H9 (cell line): Measurements from ENCODE around the gene GLIPR2. TPM values are rescaled to one million over a fixed set of nuclear protein-coding genes. Genes with fewer than 3 reads are reported as not detected.
"Not testable (repeated sequence)": the region's sequence is repeated elsewhere in the genome, so short reads cannot be mapped to it uniquely, and the experiment has no call there.

ENCODE experiments used
- DNase-seq: peaks from one replicate; pipeline ENCODE4 v3.0.0-alpha.2; 2017
- H2AFZ ChIP-seq: one replicate; pipeline ENCODE4 v1.6.1; 2013; ENCODE audit warnings: mild to moderate bottlenecking, low read length, control low read depth, moderate library complexity
- H2AK5ac ChIP-seq: 2 replicates; pipeline ENCODE4 v1.6.1; 2013; ENCODE audit warnings: low read length, control low read depth, mixed read lengths; ENCODE audit not compliant: insufficient read length
- H2BK120ac ChIP-seq: one replicate; pipeline ENCODE4 v1.6.1; 2013; ENCODE audit warnings: low read depth, mild to moderate bottlenecking, low read length, control low read depth, inconsistent platforms; ENCODE audit not compliant: poor library complexity, severe bottlenecking
- H2BK12ac ChIP-seq: 2 replicates; pipeline ENCODE4 v1.6.1; 2013; ENCODE audit warnings: low read length, control low read depth, mixed read lengths, low read depth; ENCODE audit not compliant: insufficient read length
- H2BK15ac ChIP-seq: 2 replicates; pipeline ENCODE4 v1.6.1; 2013; ENCODE audit warnings: low read depth, low read length, control low read depth
- H2BK20ac ChIP-seq: one replicate; pipeline ENCODE4 v1.6.1; 2013; ENCODE audit warnings: low read depth, mild to moderate bottlenecking, low read length, control low read depth, inconsistent platforms; ENCODE audit not compliant: poor library complexity, severe bottlenecking
- H2BK5ac ChIP-seq: 2 replicates; pipeline ENCODE4 v1.6.1; 2013; ENCODE audit warnings: low read length, control low read depth, mixed read lengths; ENCODE audit not compliant: insufficient read length
- H3K14ac ChIP-seq: 2 replicates; pipeline ENCODE4 v1.6.1; 2013; ENCODE audit warnings: low read length, control low read depth; ENCODE audit not compliant: insufficient read depth
- H3K18ac ChIP-seq: 2 replicates; pipeline ENCODE4 v1.6.1; 2013; ENCODE audit warnings: low read depth, mild to moderate bottlenecking, mixed read lengths, low read length, control low read depth; ENCODE audit not compliant: insufficient read length
- H3K23ac ChIP-seq: 2 replicates; pipeline ENCODE4 v1.6.1; 2013; ENCODE audit warnings: low read length, control low read depth, mixed read lengths, low read depth; ENCODE audit not compliant: insufficient read length
- H3K23me2 ChIP-seq: 2 replicates; pipeline ENCODE4 v1.6.1; 2013; ENCODE audit warnings: low read depth, mild to moderate bottlenecking, mixed read lengths, low read length, control low read depth; ENCODE audit not compliant: insufficient read length, poor library complexity, severe bottlenecking
- H3K27ac ChIP-seq: 2 replicates; pipeline ENCODE4 v1.5.1; 2013; ENCODE audit warnings: low read length, control low read depth, mixed read lengths, low read depth; ENCODE audit not compliant: insufficient read length
- H3K27me3 ChIP-seq: 2 replicates; pipeline ENCODE4 v1.6.1; 2013; ENCODE audit warnings: low read length, control low read depth, inconsistent platforms; ENCODE audit not compliant: insufficient read depth
- H3K4ac ChIP-seq: 2 replicates; pipeline ENCODE4 v1.6.1; 2013; ENCODE audit warnings: low read depth, mild to moderate bottlenecking, control low read depth, inconsistent platforms, low read length, moderate library complexity
- H3K4me1 ChIP-seq: 2 replicates; pipeline ENCODE4 v1.6.1; 2013; ENCODE audit warnings: low read length, control low read depth, inconsistent platforms; ENCODE audit not compliant: insufficient read depth
- H3K4me2 ChIP-seq: 2 replicates; pipeline ENCODE4 v1.6.1; 2013; ENCODE audit warnings: low read length, control low read depth, mixed read lengths; ENCODE audit not compliant: insufficient read length, insufficient read depth
- H3K56ac ChIP-seq: 2 replicates; pipeline ENCODE4 v1.6.1; 2013; ENCODE audit warnings: low read depth, mild to moderate bottlenecking, mixed read lengths, low read length, control low read depth; ENCODE audit not compliant: insufficient read length
- H3K79me1 ChIP-seq: 2 replicates; pipeline ENCODE4 v1.6.1; 2013; ENCODE audit warnings: low read depth, mild to moderate bottlenecking, moderate library complexity, low read length, control low read depth, inconsistent platforms; ENCODE audit not compliant: insufficient read depth, poor library complexity, severe bottlenecking
- H3K79me2 ChIP-seq: 2 replicates; pipeline ENCODE4 v1.6.1; 2013; ENCODE audit warnings: low read length, control low read depth, inconsistent platforms; ENCODE audit not compliant: insufficient read depth
- H3K9ac ChIP-seq: 2 replicates; pipeline ENCODE4 v1.6.1; 2013; ENCODE audit warnings: low read length, control low read depth, mixed read lengths; ENCODE audit not compliant: insufficient read length; ENCODE audit errors: extremely low read depth
- H3K9me3 ChIP-seq: one replicate; pipeline ENCODE4 v1.6.1; 2013; ENCODE audit warnings: low read depth, low read length, inconsistent platforms; ENCODE audit not compliant: control insufficient read depth
- H3T11ph ChIP-seq: one replicate; pipeline ENCODE4 v1.6.1; 2013; ENCODE audit warnings: mild to moderate bottlenecking, low read length, control low read depth, inconsistent platforms
- H4K20me1 ChIP-seq: one replicate; pipeline ENCODE4 v1.6.1; 2013; ENCODE audit not compliant: control insufficient read depth, insufficient read length, insufficient read depth
- H4K5ac ChIP-seq: 2 replicates; pipeline ENCODE4 v1.6.1; 2013; ENCODE audit warnings: low read depth, mild to moderate bottlenecking, mixed read lengths, low read length, control low read depth; ENCODE audit not compliant: insufficient read length
- H4K8ac ChIP-seq: replicated peaks from 2 replicates; pipeline ENCODE4 v1.6.1; 2013; ENCODE audit warnings: low read length, control low read depth, mixed read lengths, low read depth; ENCODE audit not compliant: insufficient read length
- H4K91ac ChIP-seq: 2 replicates; pipeline ENCODE4 v1.6.1; 2013; ENCODE audit warnings: low read depth, mild to moderate bottlenecking, moderate library complexity, mixed read lengths, low read length, control low read depth; ENCODE audit not compliant: insufficient read length
- H3K27ac Mint-ChIP-seq, 3 experiments: 2 replicates in 2 of 3; 3 replicates in 1 of 3; pipeline ENCODE4 v1.8.0; 2020 to 2021; ENCODE audit warnings: mixed read lengths in 3 of 3, mild to moderate bottlenecking in 1 of 3, moderate library complexity in 1 of 3
- H3K27me3 Mint-ChIP-seq: 2 replicates; pipeline ENCODE4 v1.8.0; 2021; ENCODE audit warnings: low read depth, mild to moderate bottlenecking, moderate library complexity, mixed read lengths
- H3K36me3 Mint-ChIP-seq, 3 experiments: 2 replicates in 2 of 3; 3 replicates in 1 of 3; pipeline ENCODE4 v1.8.0; 2020 to 2021; ENCODE audit warnings: low read depth in 3 of 3, mixed read lengths in 3 of 3; ENCODE audit not compliant: insufficient read depth in 1 of 3
- H3K4me1 Mint-ChIP-seq, 2 experiments: 2 replicates each; pipeline ENCODE4 v1.8.0; 2020; ENCODE audit warnings: mixed read lengths in 2 of 2
- H3K4me3 Mint-ChIP-seq, 2 experiments: 2 replicates in 1 of 2; 3 replicates in 1 of 2; pipeline ENCODE4 v1.8.0; 2020 to 2021; ENCODE audit warnings: mild to moderate bottlenecking in 2 of 2, mixed read lengths in 2 of 2, moderate library complexity in 1 of 2
- H3K9me3 Mint-ChIP-seq, 2 experiments: 2 replicates in 1 of 2; 3 replicates in 1 of 2; pipeline ENCODE4 v1.8.0; 2020; ENCODE audit warnings: mild to moderate bottlenecking in 2 of 2, mixed read lengths in 2 of 2, moderate library complexity in 1 of 2
- CTCF ChIP-seq: fragments of 200-600 bp; sonication (generic); conservative IDR thresholded peaks from 3 replicates; pipeline ENCODE4 v1.8.0; 2021; ENCODE audit warnings: antibody characterized with exemption, mild to moderate bottlenecking
- WGBS: extraction: QIAGEN DNeasy Blood & Tissue Kit; methylation state at CpG from one replicate; pipeline ENCODE4 v1.1.7; 2013; ENCODE audit warnings: missing lambda C conversion rate, low lambda C conversion rate, mixed read lengths; ENCODE audit not compliant: insufficient read length; ENCODE audit errors: extremely low coverage; 5-methylcytosine and 5-hydroxymethylcytosine counted together
- total RNA-seq: library from RNA; stranded (reverse); gene quantifications from 2 replicates; pipeline ENCODE4 v1.2.1, GENCODE V29; 2021

The GLIPR2 gene
- total RNA-seq, 1 experiment from 2014 or later, result 10.0 TPM

- no peaks in the 10 kb centered on the region for H4K20me1 ChIP-seq
- H3K27ac ChIP-seq, result no peak overlapping the region
- Mint-ChIP-seq H3K27ac (no peak overlapping the region), H3K27me3 (no peaks in the 10 kb centered on the region; the same call in 1 of the 2 replicates), H3K9me3 (peaks cover 16 to 22% of the 10 kb centered on the region in 2 experiments), H3K4me1 (peaks cover 25 to 29% of the 10 kb centered on the region in 2 experiments), H3K4me3 (no peak overlapping the region), H3K36me3 (peaks cover 6 to 29% (median 7%) of the 10 kb centered on the region in 3 experiments; a peak in 5 of 7 replicates)
- H3K23ac ChIP-seq, result no peak overlapping the region
- H3K79me1 ChIP-seq, result no peaks in the 10 kb centered on the region
- H4K91ac ChIP-seq, result no peak overlapping the region
- H3K23me2 ChIP-seq, result no peaks in the 10 kb centered on the region
- H2AFZ ChIP-seq, result no peak overlapping the region
- H3K9ac ChIP-seq, result no peak overlapping the region
- H2BK5ac ChIP-seq, result no peak overlapping the region
- no peak overlapping the region for H3K4me2 ChIP-seq
- H3K4ac ChIP-seq, result no peak overlapping the region
- no peak overlapping the region for H2AK5ac ChIP-seq
- WGBS, result no CpG with 5 or more reads among the region's 7 CpGs
- no peaks in the 10 kb centered on the region for H3K79me2 ChIP-seq
- TF ChIP-seq CTCF, result no peak
- no peaks in the 10 kb centered on the region for H3K27me3 ChIP-seq
- H3T11ph ChIP-seq, result no peak overlapping the region
- peaks cover 8% of the 10 kb centered on the region for H3K4me1 ChIP-seq
- no peak overlapping the region for H2BK120ac ChIP-seq
- no peak overlapping the region for H2BK15ac ChIP-seq
- no peak for DNase-seq
- H2BK20ac ChIP-seq, result no peak overlapping the region
- H3K9me3 ChIP-seq, result no peaks in the 10 kb centered on the region
- H3K56ac ChIP-seq, result no peak overlapping the region
- H3K14ac ChIP-seq, result no peak overlapping the region
- no peak overlapping the region for H3K18ac ChIP-seq
- H4K8ac ChIP-seq, result no peak overlapping the region
- H2BK12ac ChIP-seq, result no peak overlapping the region
- no peak overlapping the region for H4K5ac ChIP-seq
Observed at GRCh38 chr9:36158917-36159316, 22.4 kb downstream of the GLIPR2 start.

GRCh38 chr9:36159509-36159908, 23.0 kb downstream of the GLIPR2 start:
- Mint-ChIP-seq H3K4me1 (peaks cover 30 to 35% of the 10 kb centered on the region in 2 experiments), H3K36me3 (peaks cover 6 to 29% (median 7%) of the 10 kb centered on the region in 3 experiments; a peak in 5 of 7 replicates), H3K9me3 (peaks cover 16 to 22% of the 10 kb centered on the region in 2 experiments)
- not testable (repeated sequence) for DNase-seq, H2AFZ ChIP-seq, H3K4ac ChIP-seq, H2BK20ac ChIP-seq, H3K27ac ChIP-seq, H3K23me2 ChIP-seq, H4K20me1 ChIP-seq, H3K27ac Mint-ChIP-seq, H3K27me3 ChIP-seq, H3K79me2 ChIP-seq, H2BK5ac ChIP-seq, H3K18ac ChIP-seq, H3K9me3 ChIP-seq, H3K4me3 Mint-ChIP-seq, H3K27me3 Mint-ChIP-seq, H4K8ac ChIP-seq, H4K91ac ChIP-seq, H2AK5ac ChIP-seq, H2BK12ac ChIP-seq, H4K5ac ChIP-seq, H3K23ac ChIP-seq, H3K9ac ChIP-seq, H3K4me2 ChIP-seq, H3K14ac ChIP-seq, H2BK120ac ChIP-seq, H2BK15ac ChIP-seq, H3T11ph ChIP-seq, H3K56ac ChIP-seq, H3K79me1 ChIP-seq
- H3K4me1 ChIP-seq, result peaks cover 10% of the 10 kb centered on the region
- WGBS, result no CpG with 5 or more reads among the region's 4 CpGs
